Esophagus muscularis mucosa (tissue), 4 donors: ENCODE results near the gene SCO1.

Source experiments
- CTCF ChIP-seq, 3 experiments: fragments of 200-600 bp in 2 of 3; fragments of 450-650 bp in 1 of 3; sonication (generic) in 2 of 3; IDR thresholded peaks; one replicate each; pipeline ENCODE4 v1.5.1; 2017 to 2019; ENCODE audit warnings: antibody characterized with exemption in 3 of 3, mild to moderate bottlenecking in 2 of 3, moderate library complexity in 1 of 3
- EP300 ChIP-seq: sonication (generic); formaldehyde crosslinking; IDR thresholded peaks from one replicate; pipeline ENCODE4 v1.6.1; 2017; ENCODE audit warnings: antibody characterized with exemption
- POLR2A ChIP-seq: fragments of 450-650 bp; IDR thresholded peaks from one replicate; pipeline ENCODE4 v1.6.1; 2017; ENCODE audit warnings: antibody characterized with exemption, moderate library complexity, mild to moderate bottlenecking, low read depth

- TF ChIP-seq CTCF (IDR thresholded peaks at IDR 0.05) = no peak
- no peak for TF ChIP-seq EP300
- no peak for TF ChIP-seq POLR2A
These were observed 45.1 kb upstream of the SCO1 start for GRCh38 chr17:10742431-10742830.
